ENCODE data around the gene ST8SIA4. TPM values are rescaled to one million over a fixed set of nuclear protein-coding genes. Genes with fewer than 3 reads are reported as not detected.

Gene ST8SIA4
- total and polyA plus RNA-seq, 2 donors (not counting 1 experiment from before 2014, with no cell fraction given) = 9.5 to 42.6 TPM

GRCh38 chr5:100858987-100859545 lies 44.0 kb downstream of the ST8SIA4 start:
- CTCF ChIA-PET = interaction anchor here (1.0 to 1.2 kb wide), 3 partner anchors 41 to 84 kb away, joined by 3 read pairs; no protein-coding TSS in a partner anchor
- H3K9ac ChIP-seq (ENCODE audit: low read length) = no peak overlapping the region
- Mint-ChIP-seq H3K27me3 (no peaks in the 10 kb centered on the region), H3K4me3 (no peak overlapping the region), H3K27ac (no peak overlapping the region), H3K4me1 (peaks cover 54% of the 10 kb centered on the region), H3K9me3 (ENCODE audit: insufficient read depth) (no peaks in the 10 kb centered on the region)
- peaks cover 0 to 10% of the 10 kb centered on the region in 2 experiments for H3K36me3 ChIP-seq (replicated peaks in 1 of 2; ENCODE audit: control extremely low read depth in 1 of 2, control insufficient read depth in 1 of 2, extremely low read depth in 1 of 2, insufficient read depth in 2 of 2, low read length in 1 of 2)
- ATAC-seq (ENCODE audit: low read depth) = no peak
- H3K4me3 ChIP-seq (ENCODE audit: control extremely low read depth in 1 of 5, extremely low read depth in 1 of 5, insufficient read depth in 1 of 5, low read depth in 2 of 5, low read length in 4 of 5) = no peak overlapping the region
- H4K20me1 ChIP-seq (ENCODE audit: control insufficient read depth, insufficient read depth, low read length, poor library complexity, severe bottlenecking) = no peaks in the 10 kb centered on the region
- peaks cover 28 to 39% of the 10 kb centered on the region in 2 donors for H3K4me1 ChIP-seq (ENCODE audit: control insufficient read depth in 2 of 2, insufficient read depth in 2 of 2, low read length in 2 of 2)
- no CpG with 5 or more reads among the region's 1 CpG for WGBS (ENCODE audit: insufficient coverage)
- peak overlapping the region in 1 of 2 donors; percentile 38 for H3K27ac ChIP-seq (ENCODE audit: low read length in 2 of 2)
- POLR2A ChIA-PET = interaction anchor here (1.4 kb wide), 1 partner anchor 44 kb away, joined by 4 read pairs; the partner anchor contains the start of gene ST8SIA4
- intact Hi-C loops (cut with micrococcal nuclease) = no loop called here
- TF ChIP-seq, protein P1, sequence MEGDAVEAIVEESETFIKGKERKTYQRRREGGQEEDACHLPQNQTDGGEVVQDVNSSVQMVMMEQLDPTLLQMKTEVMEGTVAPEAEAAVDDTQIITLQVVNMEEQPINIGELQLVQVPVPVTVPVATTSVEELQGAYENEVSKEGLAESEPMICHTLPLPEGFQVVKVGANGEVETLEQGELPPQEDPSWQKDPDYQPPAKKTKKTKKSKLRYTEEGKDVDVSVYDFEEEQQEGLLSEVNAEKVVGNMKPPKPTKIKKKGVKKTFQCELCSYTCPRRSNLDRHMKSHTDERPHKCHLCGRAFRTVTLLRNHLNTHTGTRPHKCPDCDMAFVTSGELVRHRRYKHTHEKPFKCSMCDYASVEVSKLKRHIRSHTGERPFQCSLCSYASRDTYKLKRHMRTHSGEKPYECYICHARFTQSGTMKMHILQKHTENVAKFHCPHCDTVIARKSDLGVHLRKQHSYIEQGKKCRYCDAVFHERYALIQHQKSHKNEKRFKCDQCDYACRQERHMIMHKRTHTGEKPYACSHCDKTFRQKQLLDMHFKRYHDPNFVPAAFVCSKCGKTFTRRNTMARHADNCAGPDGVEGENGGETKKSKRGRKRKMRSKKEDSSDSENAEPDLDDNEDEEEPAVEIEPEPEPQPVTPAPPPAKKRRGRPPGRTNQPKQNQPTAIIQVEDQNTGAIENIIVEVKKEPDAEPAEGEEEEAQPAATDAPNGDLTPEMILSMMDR (IDR thresholded peaks at IDR 0.05) = no peak
- TF ChIP-seq EZH2 (IDR thresholded peaks at IDR 0.05; ENCODE audit: borderline replicate concordance, insufficient read depth, low read depth, low read length, poor library complexity, severe bottlenecking) = no peak
- no peaks in the 10 kb centered on the region for H3K27me3 ChIP-seq (replicated peaks in 1 of 4; ENCODE audit: control extremely low read depth in 1 of 4, control insufficient read depth in 3 of 4, insufficient read depth in 4 of 4, low read length in 3 of 4)
- peaks cover 52% of the 10 kb centered on the region for H3K79me2 ChIP-seq (ENCODE audit: control insufficient read depth, insufficient read depth, low read length)
- peak overlapping the region; percentile 9 for H3K4me2 ChIP-seq (replicated peaks; ENCODE audit: low read depth, low read length, poor library complexity, severe bottlenecking)
- no peaks in the 10 kb centered on the region for H3K9me3 ChIP-seq (ENCODE audit: control extremely low read depth in 1 of 3, control insufficient read depth in 2 of 3, insufficient read depth in 1 of 3, low read length in 2 of 3)
- H2AFZ ChIP-seq (ENCODE audit: insufficient read depth, low read depth, low read length, poor library complexity, severe bottlenecking) = no peak overlapping the region
- no peak for DNase-seq

- Histone ChIP-seq H3K27ac (ENCODE audit: low read length in 2 of 2) (peak overlapping the region in 1 of 2 donors; percentile 84), H4K20me1 (ENCODE audit: control insufficient read depth, insufficient read depth, low read length, poor library complexity, severe bottlenecking) (no peaks in the 10 kb centered on the region), H3K27me3 (replicated peaks in 1 of 4; ENCODE audit: control extremely low read depth in 1 of 4, control insufficient read depth in 3 of 4, insufficient read depth in 4 of 4, low read length in 3 of 4) (no peaks in the 10 kb centered on the region), H2AFZ (ENCODE audit: insufficient read depth, low read depth, low read length, poor library complexity, severe bottlenecking) (no peak overlapping the region), H3K79me2 (ENCODE audit: control insufficient read depth, insufficient read depth, low read length) (peaks cover 39% of the 10 kb centered on the region), H3K4me1 (ENCODE audit: control insufficient read depth in 2 of 2, insufficient read depth in 2 of 2, low read length in 2 of 2) (peaks cover 44 to 61% of the 10 kb centered on the region in 2 donors), H3K9me3 (ENCODE audit: control extremely low read depth in 1 of 3, control insufficient read depth in 2 of 3, insufficient read depth in 1 of 3, low read length in 2 of 3) (no peaks in the 10 kb centered on the region), H3K4me3 (ENCODE audit: control extremely low read depth in 1 of 5, extremely low read depth in 1 of 5, insufficient read depth in 1 of 5, low read depth in 2 of 5, low read length in 4 of 5) (peak overlapping the region in 2 of 5 experiments; percentile 20 to 22), H3K4me2 (replicated peaks; ENCODE audit: low read depth, low read length, poor library complexity, severe bottlenecking) (peak overlapping the region; percentile 53), H3K36me3 (replicated peaks in 1 of 2; ENCODE audit: control extremely low read depth in 1 of 2, control insufficient read depth in 1 of 2, extremely low read depth in 1 of 2, insufficient read depth in 2 of 2, low read length in 1 of 2) (peaks cover 0 to 4% of the 10 kb centered on the region in 2 experiments), H3K9ac (ENCODE audit: low read length) (peak overlapping the region; percentile 20)
- ATAC-seq (ENCODE audit: low read depth) = no peak
- POLR2A ChIA-PET = interaction anchor here (0.5 kb wide), 1 partner anchor 31 kb away, joined by 3 read pairs; no protein-coding TSS in a partner anchor
- H3K27ac Mint-ChIP-seq = peak overlapping the region; percentile 79
- peak overlapping the region; percentile 79 for H3K4me3 Mint-ChIP-seq
- CTCF ChIA-PET = interaction anchor here (1.3 kb wide), 1 partner anchor 44 kb away, joined by 6 read pairs; no protein-coding TSS in a partner anchor
- DNase-seq = peak; percentile 15
- intact Hi-C loops (cut with micrococcal nuclease) = loop anchor here (2.0 kb wide), 1 partner anchor 16 kb away; no protein-coding TSS in a partner anchor
- no CpG with 5 or more reads among the region's 2 CpGs for WGBS (ENCODE audit: insufficient coverage)
- H3K27me3 Mint-ChIP-seq = no peaks in the 10 kb centered on the region
- H3K4me1 Mint-ChIP-seq = peaks cover 65% of the 10 kb centered on the region
- H3K9me3 Mint-ChIP-seq (ENCODE audit: insufficient read depth) = no peaks in the 10 kb centered on the region
- TF ChIP-seq EZH2 (IDR thresholded peaks at IDR 0.05; ENCODE audit: borderline replicate concordance, insufficient read depth, low read depth, low read length, poor library complexity, severe bottlenecking) = no peak
- TF ChIP-seq, protein P1 (IDR thresholded peaks at IDR 0.05) = no peak
Observed at GRCh38 chr5:100856462-100856861, 46.6 kb downstream of the ST8SIA4 start.

All from B cell (primary cell).